Neural cell (in vitro differentiated cells): ENCODE data around the gene ANTXR2. TPM values are rescaled to one million over a fixed set of nuclear protein-coding genes. Genes with fewer than 3 reads are reported as not detected.

ENCODE experiments used
- H2AFZ ChIP-seq: fragments of 200-600, 300-800 bp; sonication (generic), shearing (Covaris generic); 2 replicates; pipeline ENCODE4 v1.6.0; 2014; ENCODE audit warnings: low read depth, mild to moderate bottlenecking, antibody characterized with exemption, low read length, moderate library complexity
- H3F3A ChIP-seq: fragments of 200-600 bp; shearing (Covaris generic); 2 replicates; pipeline ENCODE4 v1.6.1; 2016; ENCODE audit warnings: mild to moderate bottlenecking, moderate library complexity, mixed read lengths, antibody characterized with exemption, low read length; ENCODE audit not compliant: insufficient read depth, poor library complexity, severe bottlenecking
- H3K27ac ChIP-seq: fragments of 200-600, 300-800 bp; sonication (generic), shearing (Covaris generic); 2 replicates; pipeline ENCODE4 v1.5.1; 2014; ENCODE audit warnings: mild to moderate bottlenecking, low read length, moderate library complexity
- H3K27me3 ChIP-seq: fragments of 300-800, 200-600 bp; sonication (generic), shearing (Covaris generic); 2 replicates; pipeline ENCODE4 v1.6.0; 2014; ENCODE audit warnings: mild to moderate bottlenecking, low read depth, low read length, moderate library complexity; ENCODE audit not compliant: insufficient read depth
- H3K36me3 ChIP-seq: fragments of 300-800, 200-600 bp; sonication (generic), shearing (Covaris generic); 2 replicates; pipeline ENCODE4 v1.5.1; 2014; ENCODE audit warnings: mild to moderate bottlenecking, antibody characterized with exemption, low read length, moderate library complexity; ENCODE audit not compliant: insufficient read depth
- H3K4me2 ChIP-seq: fragments of 300-800, 200-600 bp; sonication (generic), shearing (Covaris generic); 2 replicates; pipeline ENCODE4 v1.6.0; 2014; ENCODE audit warnings: mild to moderate bottlenecking, low read length
- H3K4me3 ChIP-seq: fragments of 300-800, 200-600 bp; sonication (generic), shearing (Covaris generic); 2 replicates; pipeline ENCODE4 v1.5.1; 2014; ENCODE audit warnings: mild to moderate bottlenecking, low read length, moderate library complexity
- H3K79me2 ChIP-seq: fragments of 200-600 bp; shearing (Covaris generic); replicated peaks from 2 replicates; pipeline ENCODE4 v1.6.0; 2014; ENCODE audit warnings: mild to moderate bottlenecking, low read length, moderate library complexity; ENCODE audit not compliant: insufficient read depth
- H3K9ac ChIP-seq: fragments of 300-800, 200-600 bp; sonication (generic), shearing (Covaris generic); 2 replicates; pipeline ENCODE4 v1.6.1; 2016; ENCODE audit warnings: mild to moderate bottlenecking, low read length, mixed read lengths
- H3K9me2 ChIP-seq: fragments of 200-600 bp; shearing (Covaris generic); 2 replicates; pipeline ENCODE4 v1.6.1; 2016; ENCODE audit warnings: mild to moderate bottlenecking, low read length, mixed read lengths; ENCODE audit not compliant: insufficient read depth
- H3K9me3 ChIP-seq: fragments of 200-600, 300-800 bp; sonication (generic), shearing (Covaris generic); 2 replicates; pipeline ENCODE4 v1.6.1; 2016; ENCODE audit warnings: mild to moderate bottlenecking, mixed run types, low read length, moderate library complexity, mixed read lengths
- H4K20me1 ChIP-seq: fragments of 200-600 bp; shearing (Covaris generic); 2 replicates; pipeline ENCODE4 v1.6.1; 2016; ENCODE audit warnings: mild to moderate bottlenecking, mixed run types; ENCODE audit not compliant: insufficient read depth
- EP300 ChIP-seq: fragments of 450-650 bp; conservative IDR thresholded peaks from 2 replicates; pipeline ENCODE4 v1.6.1; 2014; ENCODE audit warnings: antibody characterized with exemption, mild to moderate bottlenecking, moderate library complexity; ENCODE audit not compliant: poor library complexity, severe bottlenecking
- EZH2 ChIP-seq: fragments of 200-600, 300-800 bp; shearing (Covaris generic), sonication (generic); IDR thresholded peaks from 2 replicates; pipeline ENCODE4 v1.6.1; 2014; ENCODE audit warnings: antibody characterized with exemption, low read length, borderline replicate concordance, mild to moderate bottlenecking; ENCODE audit not compliant: insufficient read depth, poor library complexity, severe bottlenecking
- MXI1 ChIP-seq: fragments of 450-650 bp; conservative IDR thresholded peaks from 2 replicates; pipeline ENCODE4 v1.6.1; 2014; ENCODE audit warnings: antibody characterized with exemption, mild to moderate bottlenecking; ENCODE audit not compliant: poor library complexity, severe bottlenecking
- POLR2AphosphoS5 ChIP-seq: IDR thresholded peaks from 2 replicates; pipeline ENCODE4 v1.6.1; 2012
- RAD21 ChIP-seq: fragments of 450-650 bp; conservative IDR thresholded peaks from 2 replicates; pipeline ENCODE4 v1.6.1; 2014; ENCODE audit warnings: antibody characterized with exemption, mild to moderate bottlenecking, moderate library complexity
- SMC3 ChIP-seq: fragments of 450-650 bp; conservative IDR thresholded peaks from 2 replicates; pipeline ENCODE4 v1.6.1; 2014; ENCODE audit warnings: antibody characterized with exemption, mild to moderate bottlenecking, moderate library complexity; ENCODE audit not compliant: poor library complexity
- TAF1 ChIP-seq: IDR thresholded peaks from 2 replicates; pipeline ENCODE4 v1.6.1; 2012; ENCODE audit warnings: low read depth
- polyA plus RNA-seq: library from polyadenylated mRNA; depleted of rRNA; stranded (reverse); fragments of >200 nt; gene quantifications from 2 replicates; pipeline ENCODE4 v1.2.3, GENCODE V29; 2014
- TF ChIP-seq, protein P1 (sequence below): IDR thresholded peaks from 2 replicates; pipeline ENCODE4 v1.6.1; 2012; ENCODE audit warnings: borderline replicate concordance
- TF ChIP-seq, protein P2 (sequence below): fragments of 450-650 bp; IDR thresholded peaks from 2 replicates; pipeline ENCODE4 v1.5.1; 2014; ENCODE audit warnings: antibody characterized with exemption, mild to moderate bottlenecking, moderate library complexity; ENCODE audit not compliant: poor library complexity, severe bottlenecking

Gene ANTXR2
- polyA plus RNA-seq, 1 donor from 2014 or later = 31.7 TPM

DNA sequence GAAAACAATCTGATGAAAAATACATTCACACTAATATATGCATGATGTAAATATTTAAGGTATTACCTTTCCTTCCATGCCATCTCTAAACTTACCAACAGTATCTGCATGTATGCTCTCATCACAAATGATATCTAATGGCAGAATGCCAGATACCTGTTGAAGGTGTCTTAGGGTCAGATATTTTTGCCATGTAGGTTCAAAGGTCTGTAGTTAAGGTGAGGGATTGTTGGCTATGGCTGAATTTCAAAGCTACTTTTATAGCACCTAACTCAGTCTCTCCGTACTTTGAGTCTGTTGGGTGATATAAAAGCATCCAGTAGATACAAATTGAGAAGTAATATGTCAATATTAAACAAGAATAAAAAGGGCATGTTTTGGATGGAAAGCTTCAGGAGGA lies 19.8 kb upstream of the ANTXR2 start:
- no peaks in the 10 kb centered on the region for H3K36me3 ChIP-seq
- H3K4me3 ChIP-seq = no peak overlapping the region
- no peaks in the 10 kb centered on the region for H4K20me1 ChIP-seq
- no peaks in the 10 kb centered on the region for H3K9me3 ChIP-seq
- no peak overlapping the region for H2AFZ ChIP-seq
- no peak overlapping the region for H3K9ac ChIP-seq
- no peak overlapping the region for H3K4me2 ChIP-seq
- no peaks in the 10 kb centered on the region for H3K27me3 ChIP-seq
- no peaks in the 10 kb centered on the region for H3K9me2 ChIP-seq
- H3K27ac ChIP-seq = no peak overlapping the region
- H3F3A ChIP-seq = no peaks in the 10 kb centered on the region
- TF ChIP-seq RAD21 (no peak), POLR2AphosphoS5 (no peak), EP300 (no peak), SMC3 (no peak), EZH2 (no peak), MXI1 (no peak), TAF1 (no peak)
- TF ChIP-seq, protein P1, sequence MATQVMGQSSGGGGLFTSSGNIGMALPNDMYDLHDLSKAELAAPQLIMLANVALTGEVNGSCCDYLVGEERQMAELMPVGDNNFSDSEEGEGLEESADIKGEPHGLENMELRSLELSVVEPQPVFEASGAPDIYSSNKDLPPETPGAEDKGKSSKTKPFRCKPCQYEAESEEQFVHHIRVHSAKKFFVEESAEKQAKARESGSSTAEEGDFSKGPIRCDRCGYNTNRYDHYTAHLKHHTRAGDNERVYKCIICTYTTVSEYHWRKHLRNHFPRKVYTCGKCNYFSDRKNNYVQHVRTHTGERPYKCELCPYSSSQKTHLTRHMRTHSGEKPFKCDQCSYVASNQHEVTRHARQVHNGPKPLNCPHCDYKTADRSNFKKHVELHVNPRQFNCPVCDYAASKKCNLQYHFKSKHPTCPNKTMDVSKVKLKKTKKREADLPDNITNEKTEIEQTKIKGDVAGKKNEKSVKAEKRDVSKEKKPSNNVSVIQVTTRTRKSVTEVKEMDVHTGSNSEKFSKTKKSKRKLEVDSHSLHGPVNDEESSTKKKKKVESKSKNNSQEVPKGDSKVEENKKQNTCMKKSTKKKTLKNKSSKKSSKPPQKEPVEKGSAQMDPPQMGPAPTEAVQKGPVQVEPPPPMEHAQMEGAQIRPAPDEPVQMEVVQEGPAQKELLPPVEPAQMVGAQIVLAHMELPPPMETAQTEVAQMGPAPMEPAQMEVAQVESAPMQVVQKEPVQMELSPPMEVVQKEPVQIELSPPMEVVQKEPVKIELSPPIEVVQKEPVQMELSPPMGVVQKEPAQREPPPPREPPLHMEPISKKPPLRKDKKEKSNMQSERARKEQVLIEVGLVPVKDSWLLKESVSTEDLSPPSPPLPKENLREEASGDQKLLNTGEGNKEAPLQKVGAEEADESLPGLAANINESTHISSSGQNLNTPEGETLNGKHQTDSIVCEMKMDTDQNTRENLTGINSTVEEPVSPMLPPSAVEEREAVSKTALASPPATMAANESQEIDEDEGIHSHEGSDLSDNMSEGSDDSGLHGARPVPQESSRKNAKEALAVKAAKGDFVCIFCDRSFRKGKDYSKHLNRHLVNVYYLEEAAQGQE = no peak
- TF ChIP-seq, protein P2, sequence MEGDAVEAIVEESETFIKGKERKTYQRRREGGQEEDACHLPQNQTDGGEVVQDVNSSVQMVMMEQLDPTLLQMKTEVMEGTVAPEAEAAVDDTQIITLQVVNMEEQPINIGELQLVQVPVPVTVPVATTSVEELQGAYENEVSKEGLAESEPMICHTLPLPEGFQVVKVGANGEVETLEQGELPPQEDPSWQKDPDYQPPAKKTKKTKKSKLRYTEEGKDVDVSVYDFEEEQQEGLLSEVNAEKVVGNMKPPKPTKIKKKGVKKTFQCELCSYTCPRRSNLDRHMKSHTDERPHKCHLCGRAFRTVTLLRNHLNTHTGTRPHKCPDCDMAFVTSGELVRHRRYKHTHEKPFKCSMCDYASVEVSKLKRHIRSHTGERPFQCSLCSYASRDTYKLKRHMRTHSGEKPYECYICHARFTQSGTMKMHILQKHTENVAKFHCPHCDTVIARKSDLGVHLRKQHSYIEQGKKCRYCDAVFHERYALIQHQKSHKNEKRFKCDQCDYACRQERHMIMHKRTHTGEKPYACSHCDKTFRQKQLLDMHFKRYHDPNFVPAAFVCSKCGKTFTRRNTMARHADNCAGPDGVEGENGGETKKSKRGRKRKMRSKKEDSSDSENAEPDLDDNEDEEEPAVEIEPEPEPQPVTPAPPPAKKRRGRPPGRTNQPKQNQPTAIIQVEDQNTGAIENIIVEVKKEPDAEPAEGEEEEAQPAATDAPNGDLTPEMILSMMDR = no peak
- H3K79me2 ChIP-seq = no peaks in the 10 kb centered on the region

DNA sequence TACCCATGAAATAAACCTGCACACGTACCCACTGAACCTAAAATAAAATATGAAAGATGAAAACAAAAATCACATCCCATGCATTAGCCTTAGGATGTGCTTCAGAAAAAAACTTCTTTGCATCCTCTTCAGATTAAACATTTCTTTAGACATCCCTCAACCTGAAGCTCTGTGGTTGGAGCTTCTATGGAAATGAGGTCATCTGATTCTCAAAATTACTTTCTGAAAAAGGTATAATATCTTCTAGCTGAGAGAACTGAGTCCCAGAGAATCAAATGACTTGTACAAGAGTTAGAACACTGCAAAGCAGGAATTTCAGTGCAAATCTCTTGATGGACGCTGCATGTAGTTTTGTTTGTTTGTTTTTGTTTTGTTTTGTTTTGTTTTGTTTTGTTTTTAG lies 19.1 kb upstream of the ANTXR2 start:
- H3K4me2 ChIP-seq = no peak overlapping the region
- no peaks in the 10 kb centered on the region for H3F3A ChIP-seq
- no peak for TF ChIP-seq MXI1
- TF ChIP-seq, protein P1 = no peak
- no peak for TF ChIP-seq EZH2
- TF ChIP-seq SMC3 = no peak
- no peak for TF ChIP-seq TAF1
- no peak for TF ChIP-seq RAD21
- TF ChIP-seq, protein P2 = no peak
- no peak for TF ChIP-seq POLR2AphosphoS5
- TF ChIP-seq EP300 = no peak

More for the DNA sequence above, 19.1 kb upstream of the ANTXR2 start:
- no peaks in the 10 kb centered on the region for H4K20me1 ChIP-seq
- no peak overlapping the region for H3K27ac ChIP-seq
- H3K36me3 ChIP-seq = no peaks in the 10 kb centered on the region
- H3K9me2 ChIP-seq = no peaks in the 10 kb centered on the region
- no peaks in the 10 kb centered on the region for H3K79me2 ChIP-seq
- H3K9me3 ChIP-seq = no peaks in the 10 kb centered on the region
- H2AFZ ChIP-seq = no peak overlapping the region
- H3K4me3 ChIP-seq = no peak overlapping the region
- no peaks in the 10 kb centered on the region for H3K27me3 ChIP-seq
- H3K9ac ChIP-seq = no peak overlapping the region
